DMS53 (cell line): ENCODE results near the gene RILPL1.

Source experiments
- DNase-seq: peaks from one replicate; lab custom pipeline; 2025; lab: John Stamatoyannopoulos, UW

The RILPL1 gene

DNA sequence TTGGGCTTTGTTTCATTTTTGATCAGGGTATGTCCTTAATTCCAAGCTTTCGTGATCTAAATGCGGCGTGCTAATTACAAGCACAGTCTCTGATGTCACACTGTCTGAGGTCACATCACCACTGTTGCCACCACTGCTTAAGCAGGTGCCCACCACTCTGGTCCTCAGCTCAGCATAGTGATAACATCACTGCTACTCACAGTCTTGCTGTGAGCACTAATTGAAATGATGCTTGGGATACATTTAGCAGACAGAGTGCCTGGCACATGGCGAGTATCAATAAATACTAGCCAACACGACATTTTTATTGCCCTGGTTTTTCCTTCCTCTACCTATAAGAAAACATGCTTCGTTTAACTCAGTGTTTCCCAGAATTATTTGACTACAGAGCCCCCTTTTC is 104.9 kb downstream of the RILPL1 start:
- DNase-seq = no peak

- DNase-seq = no peak
These were observed 106.3 kb downstream of the RILPL1 start for GRCh38 chr12:123427036-123427769.

- DNase-seq = no peak
These were observed 112.2 kb downstream of the RILPL1 start for GRCh38 chr12:123421314-123421713.
